GM12873 (cell line): ENCODE results near the gene PRDM1.
A peak's percentile ranks its signal among the peaks of the same experiment; 100 is the strongest.

Experiments
- CTCF ChIP-seq: IDR thresholded peaks from 2 replicates; pipeline ENCODE4 v1.5.1; 2012; ENCODE audit warnings: low read depth, mild to moderate bottlenecking, moderate library complexity, low read length, control low read depth; ENCODE audit not compliant: insufficient read depth; ENCODE audit errors: missing control alignments

PRDM1 gene

DNA sequence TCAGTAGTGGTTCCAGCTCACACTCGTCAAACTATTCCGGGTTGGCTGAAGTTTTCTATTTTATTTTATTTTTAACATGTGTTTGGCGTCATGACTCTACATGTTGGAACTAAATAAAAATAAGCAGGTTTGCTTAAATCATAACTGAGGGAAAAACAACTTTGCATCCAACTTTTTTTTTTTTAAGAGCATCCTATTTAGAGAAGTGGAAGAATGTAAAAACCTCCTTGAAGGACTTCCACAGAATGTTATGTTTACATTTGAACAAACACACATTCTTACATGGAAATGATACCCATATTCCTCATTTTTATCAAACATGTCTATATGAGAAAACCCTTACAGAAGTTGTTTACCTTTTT, 659 bp downstream of the PRDM1 start:
- TF ChIP-seq CTCF = no peak

GRCh38 chr6:106087548-106088325, 1.6 kb downstream of the PRDM1 start:
- no peak for TF ChIP-seq CTCF

DNA sequence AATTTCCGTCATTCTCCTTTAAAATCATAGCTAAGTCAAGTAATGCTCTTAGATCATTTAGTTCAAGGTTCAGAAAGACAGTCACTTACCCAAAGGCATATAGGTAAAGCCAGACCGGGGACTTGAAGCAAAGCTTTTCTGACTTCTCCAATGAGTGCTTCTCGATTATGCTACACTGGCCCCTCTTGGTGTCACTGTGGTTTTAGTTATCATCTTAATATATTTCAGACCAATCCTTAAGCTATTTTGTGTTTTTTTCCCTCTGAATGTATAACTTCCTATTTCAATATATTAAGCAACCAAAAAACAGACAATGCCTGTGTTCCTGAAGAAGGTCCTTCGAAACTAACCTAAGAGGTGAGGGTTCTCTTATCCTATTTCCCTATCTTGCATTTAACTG, 3.9 kb downstream of the PRDM1 start:
- TF ChIP-seq CTCF = peak; percentile 24

- no peak for TF ChIP-seq CTCF
Observed at GRCh38 chr6:106092279-106092678, 6.1 kb downstream of the PRDM1 start.

DNA sequence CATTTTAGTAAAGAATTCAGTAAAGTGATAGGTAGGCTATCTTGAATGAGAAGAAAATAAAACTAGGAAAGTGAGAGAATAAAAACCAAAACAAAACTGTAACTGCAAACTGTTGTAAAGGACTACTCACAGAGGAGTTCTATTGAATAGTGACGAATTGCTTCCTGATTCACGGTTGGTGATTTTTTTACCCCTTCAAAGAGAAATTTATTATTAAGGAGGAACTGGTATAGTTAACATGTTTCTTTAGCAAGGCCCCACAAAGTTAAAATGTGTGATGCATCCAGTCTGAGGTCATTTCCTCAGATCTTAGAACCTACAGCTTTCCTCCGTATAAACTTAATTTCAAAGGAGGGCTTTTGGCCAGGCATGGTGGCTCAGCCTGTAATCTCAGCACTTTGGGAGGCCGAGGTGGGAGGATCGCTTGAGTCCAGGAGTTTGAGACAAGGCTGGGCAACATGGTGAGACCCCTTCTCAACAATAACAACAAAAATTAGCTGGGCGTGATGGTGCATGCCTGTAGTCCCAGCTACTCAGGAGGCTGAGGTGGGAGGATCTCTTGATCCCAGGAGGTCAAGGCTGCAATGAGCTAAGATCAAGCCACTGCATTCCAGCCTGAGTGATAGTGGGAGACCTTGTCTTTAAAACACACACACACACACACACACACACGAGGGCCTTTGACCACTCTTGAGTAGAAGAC, 8.3 kb downstream of the PRDM1 start:
- TF ChIP-seq CTCF = no peak

GRCh38 chr6:106094964-106095335, 8.8 kb downstream of the PRDM1 start:
- no peak for TF ChIP-seq CTCF

- TF ChIP-seq CTCF = no peak
Observed at GRCh38 chr6:106097411-106098231, 11.5 kb downstream of the PRDM1 start.
